HG03460 (cell line): ENCODE data around the gene FLT4.

Experiments used
- ATAC-seq: cut with Tn5 transposase; IDR thresholded peaks from one replicate; pipeline ENCODE4 v1.9.1; 2021; ENCODE audit not compliant: unreplicated experiment

Gene FLT4

GRCh38 chr5:180594311-180595045, 54.9 kb downstream of the FLT4 start:
- ATAC-seq = no peak

- no peak for ATAC-seq
These were observed 55.8 kb downstream of the FLT4 start for GRCh38 chr5:180593446-180594206.

- ATAC-seq = no peak
These were observed 57.2 kb downstream of the FLT4 start for GRCh38 chr5:180592176-180592575.

GRCh38 chr5:180591311-180591887, 58.0 kb downstream of the FLT4 start, which contains the start of gene SCGB3A1:
Gene SCGB3A1 (minus strand): TSS chr5:180591499. CDS start chr5:180591462, 37 bp downstream.
- ATAC-seq = no peak

GRCh38 chr5:180590543-180591310, 58.7 kb downstream of the FLT4 start:
- no peak for ATAC-seq

- no peak for ATAC-seq
These were observed 59.4 kb downstream of the FLT4 start for GRCh38 chr5:180589771-180590542.

GRCh38 chr5:180586870-180587269, 62.5 kb downstream of the FLT4 start:
- ATAC-seq = no peak

- ATAC-seq = no peak
These were observed 63.2 kb downstream of the FLT4 start for GRCh38 chr5:180586204-180586603.

- ATAC-seq = no peak
These were observed 65.7 kb downstream of the FLT4 start for GRCh38 chr5:180583738-180584137.

GRCh38 chr5:180580681-180581080, 68.7 kb downstream of the FLT4 start:
- no peak for ATAC-seq

- ATAC-seq = no peak
These were observed 73.8 kb downstream of the FLT4 start for GRCh38 chr5:180575571-180575970.

- ATAC-seq = no peak
These were observed 80.5 kb downstream of the FLT4 start for GRCh38 chr5:180568914-180569313.

- no peak for ATAC-seq
These were observed 85.4 kb downstream of the FLT4 start for GRCh38 chr5:180563994-180564393.

GRCh38 chr5:180558232-180558631, 91.2 kb downstream of the FLT4 start:
- no peak for ATAC-seq

- no peak for ATAC-seq
These were observed 92.1 kb downstream of the FLT4 start for GRCh38 chr5:180557217-180557809.

GRCh38 chr5:180555168-180555921, 94.1 kb downstream of the FLT4 start:
- ATAC-seq = no peak

- no peak for ATAC-seq
These were observed 95.9 kb downstream of the FLT4 start for GRCh38 chr5:180553530-180553929.
